ENCODE measurements around the gene PACRG.
A peak's percentile ranks its signal among the peaks of the same experiment; 100 is the strongest.

PACRG gene

DNA sequence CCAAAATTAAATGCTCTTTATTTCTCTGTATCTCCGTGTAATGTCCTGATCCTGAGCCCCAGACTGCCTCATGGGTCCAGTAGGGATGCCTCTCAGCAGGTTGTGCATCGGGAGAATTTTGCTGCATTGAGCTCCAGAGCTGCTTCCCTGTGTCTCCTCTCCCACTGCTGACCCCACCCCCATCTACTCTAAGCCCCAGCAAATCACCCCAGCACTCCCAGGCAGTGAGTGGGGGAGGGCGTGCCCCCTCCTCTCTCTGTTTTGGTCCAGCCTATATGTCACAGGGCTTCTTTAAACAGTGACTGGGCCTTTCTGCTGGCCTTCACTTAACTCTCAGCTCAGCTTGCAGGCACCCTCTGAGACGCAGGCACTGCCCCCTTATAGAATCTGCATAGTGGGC, 458.0 kb downstream of the PACRG start:
- DNase-seq = no peak

DNA sequence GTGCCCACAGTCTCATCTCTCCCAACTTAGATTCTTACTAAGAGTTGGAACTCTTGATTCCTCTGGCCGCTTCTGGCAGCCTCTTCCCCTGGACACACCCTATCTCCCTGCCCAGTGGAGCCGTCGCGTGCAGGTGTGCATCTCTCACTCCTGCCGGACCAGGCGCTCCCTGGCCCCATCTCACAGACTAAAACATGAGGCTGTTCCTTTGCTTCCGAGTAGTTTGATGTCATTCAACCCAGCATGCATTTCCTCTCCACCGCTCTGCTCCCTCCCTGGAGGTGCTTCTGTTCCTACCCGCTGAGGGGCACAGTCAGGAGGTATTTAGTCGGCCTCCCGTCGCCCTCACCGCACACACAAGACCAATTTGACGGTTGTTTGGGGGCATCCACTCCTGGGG, 458.8 kb downstream of the PACRG start:
- no peak for DNase-seq

DNA sequence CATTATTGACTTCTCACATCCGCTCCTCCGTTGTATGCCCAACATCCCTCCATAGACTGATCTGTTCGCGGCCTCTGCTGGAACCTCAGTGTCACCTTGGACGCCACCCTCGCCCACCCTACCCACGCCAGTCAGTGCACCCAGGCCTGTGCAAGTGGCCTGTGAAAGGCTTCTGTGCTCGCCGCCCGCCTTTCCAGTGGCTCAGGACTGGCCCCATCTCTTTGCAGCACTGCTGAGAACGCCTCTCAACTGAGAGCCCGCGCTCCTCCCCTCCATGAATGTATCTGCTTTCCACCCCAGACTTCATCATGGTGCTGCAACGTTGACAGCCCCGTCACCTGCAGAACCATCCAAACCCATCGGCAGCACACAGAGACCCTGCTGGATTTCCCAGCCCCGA, 459.4 kb downstream of the PACRG start:
- DNase-seq = no peak

DNA sequence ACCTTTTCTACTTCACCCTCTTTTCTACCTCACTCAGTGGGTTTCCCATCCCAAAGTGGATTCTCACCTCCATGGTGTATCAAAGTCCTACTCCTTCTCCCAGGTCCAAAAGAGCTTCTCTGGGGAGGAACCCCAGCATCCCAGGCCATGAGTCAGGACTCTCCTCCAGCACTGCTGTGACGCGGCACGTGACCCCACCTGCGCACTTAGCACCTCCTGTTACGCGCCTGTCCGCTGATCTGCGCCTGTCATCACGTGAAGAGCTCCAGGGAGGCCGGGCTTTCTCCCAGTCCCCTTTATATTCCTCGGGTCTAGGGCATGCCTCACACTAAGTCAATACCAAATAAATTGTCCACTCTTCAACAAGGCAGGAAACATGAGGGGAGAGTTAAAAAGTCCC, 459.8 kb downstream of the PACRG start:
- no peak for DNase-seq

- no peak for DNase-seq
Observed at GRCh38 chr6:163188746-163189145, 461.0 kb downstream of the PACRG start.

GRCh38 chr6:163189609-163190008, 461.8 kb downstream of the PACRG start:
- no peak for DNase-seq

DNA sequence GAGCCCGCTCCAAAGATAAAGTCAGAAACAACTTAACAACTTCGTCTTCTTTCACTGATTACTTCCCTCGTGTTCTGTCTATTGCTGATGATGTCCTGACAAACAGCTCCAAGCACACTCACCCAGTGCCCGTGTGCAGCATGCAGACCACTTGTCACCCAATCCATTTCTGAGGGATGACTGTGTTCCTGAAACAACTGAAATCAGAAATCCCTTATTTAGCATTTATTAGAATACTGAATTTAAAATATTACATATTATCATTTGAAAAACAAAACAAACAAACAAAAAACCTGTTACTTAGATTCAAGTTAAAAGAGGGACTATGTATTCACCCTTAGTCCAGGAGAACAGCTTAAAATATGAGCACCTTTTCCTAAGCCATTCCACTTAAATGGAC, 463.0 kb downstream of the PACRG start:
- DNase-seq = no peak

DNA sequence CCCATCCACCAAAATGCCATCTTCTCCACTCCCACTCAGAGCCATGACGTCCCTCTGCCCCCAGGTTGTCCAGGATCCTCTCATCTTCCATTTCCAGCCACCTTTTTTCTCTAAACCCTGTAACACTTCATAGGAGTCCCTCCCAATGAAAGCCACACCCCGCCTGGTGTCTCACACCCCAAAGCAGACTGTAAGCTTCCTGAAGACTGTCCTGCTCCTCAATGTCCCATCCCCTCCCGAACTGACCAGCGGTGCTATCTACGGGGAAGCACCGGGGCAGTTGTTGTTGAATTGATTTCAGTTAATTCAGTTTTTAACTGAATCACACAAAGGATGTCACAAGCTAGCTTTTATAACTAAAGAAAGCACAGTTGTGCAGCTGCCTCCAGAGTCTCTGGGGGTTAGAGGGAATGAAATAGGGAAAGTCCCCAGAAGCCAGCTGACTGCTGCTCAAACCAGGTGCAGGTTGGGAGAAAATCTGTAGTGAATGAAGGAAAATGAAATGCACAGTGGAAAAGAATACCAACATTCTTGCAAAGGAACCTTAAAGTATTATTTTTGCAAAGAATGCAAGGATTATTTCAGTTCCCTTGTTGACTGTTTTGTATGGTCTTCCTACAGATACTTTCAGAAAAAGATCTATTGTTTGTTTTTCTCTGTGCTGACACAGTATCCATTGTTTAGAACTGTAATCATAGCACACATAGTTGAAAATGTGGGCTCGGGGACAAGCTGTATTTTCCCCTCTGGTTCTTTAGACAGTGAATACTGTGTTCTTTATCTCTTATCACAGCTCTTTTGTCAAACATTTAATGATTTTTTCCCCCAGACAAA, 464.1 kb downstream of the PACRG start:
- no peak for DNase-seq

DNA sequence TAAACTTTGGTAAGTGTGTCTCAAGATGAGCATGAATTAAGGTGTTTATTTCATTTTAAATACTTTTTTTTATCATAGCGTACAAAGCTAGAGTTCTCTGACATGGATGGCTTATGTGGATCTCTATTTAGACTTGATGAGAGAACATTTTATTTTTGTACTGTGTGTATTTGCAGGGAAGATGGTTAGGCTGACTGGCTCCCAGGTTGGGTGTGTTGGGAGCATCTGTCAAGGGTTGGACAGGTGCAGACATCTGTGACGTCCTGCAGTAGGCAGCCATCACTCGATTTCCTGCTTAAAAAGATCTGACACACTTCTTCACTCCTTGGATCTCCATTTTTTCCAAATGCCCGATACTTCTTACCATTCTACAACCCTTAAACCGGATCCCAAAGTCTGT, 464.8 kb downstream of the PACRG start:
- DNase-seq = no peak

- DNase-seq = no peak
Observed at GRCh38 chr6:163193326-163193725, 465.6 kb downstream of the PACRG start.

DNA sequence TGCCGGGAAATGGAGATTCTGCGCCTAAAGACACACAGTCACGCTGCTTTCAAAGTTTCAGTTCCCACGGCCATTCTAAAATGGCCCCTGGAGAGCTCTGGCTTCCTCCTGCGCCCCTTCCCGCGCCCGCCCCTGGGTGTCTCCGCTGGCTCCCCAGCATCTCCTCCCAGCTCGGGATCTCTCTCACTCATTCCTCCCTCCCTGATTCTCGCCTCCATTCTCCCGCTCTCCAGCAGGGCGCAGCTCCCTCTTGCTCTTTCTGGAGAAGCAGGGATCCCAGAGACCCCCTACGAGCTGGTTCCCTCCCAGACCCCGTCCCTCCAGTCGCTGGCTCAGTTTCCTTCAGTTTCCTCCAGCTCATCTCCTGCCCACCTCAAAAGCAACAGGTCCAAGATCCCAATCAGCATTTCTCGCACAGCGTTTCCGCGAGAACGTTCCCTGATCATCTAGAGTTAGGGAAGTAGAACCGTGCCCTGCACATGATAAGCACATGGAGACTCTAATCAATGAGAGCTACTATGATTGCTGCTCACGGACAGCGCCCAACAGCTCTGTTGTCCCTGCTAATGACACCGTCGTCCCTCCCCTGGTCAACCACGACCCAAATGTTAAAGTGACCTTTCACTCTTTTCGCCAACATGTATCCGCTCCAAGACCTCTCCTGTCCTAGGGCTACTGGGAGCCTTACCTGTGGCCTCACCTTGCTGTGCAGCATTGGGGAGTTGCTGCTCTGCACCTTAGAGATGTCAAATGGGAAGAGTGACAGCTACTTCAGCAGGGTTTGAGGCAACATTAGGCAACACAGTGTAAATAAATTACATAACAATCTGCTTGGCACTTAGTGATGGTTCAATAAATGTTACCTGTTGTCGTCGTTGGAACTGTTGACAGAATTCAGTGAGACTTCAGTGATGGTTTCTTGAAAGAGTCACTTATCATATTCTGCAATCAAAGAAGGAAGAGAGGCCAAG, 468.2 kb downstream of the PACRG start:
- no peak for DNase-seq

DNA sequence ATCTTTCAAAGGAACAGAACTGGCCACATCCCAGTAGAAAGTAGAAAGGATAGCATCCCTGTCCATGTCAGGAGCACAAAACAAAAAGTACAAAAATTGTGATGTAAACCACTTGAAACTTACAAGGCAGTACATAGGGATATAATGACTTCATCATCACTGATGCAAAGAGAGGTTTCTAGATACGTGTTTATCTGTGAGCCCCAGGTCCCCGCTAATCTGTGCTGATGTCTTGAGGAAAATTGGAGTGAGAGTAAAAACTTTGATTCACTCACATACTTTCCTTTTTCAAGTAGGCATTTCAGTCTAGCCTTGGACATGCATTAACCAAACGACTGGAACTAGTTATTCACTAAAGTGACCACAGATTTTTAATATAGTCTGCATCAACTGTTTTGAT, 470.1 kb downstream of the PACRG start:
- no peak for DNase-seq

DNA sequence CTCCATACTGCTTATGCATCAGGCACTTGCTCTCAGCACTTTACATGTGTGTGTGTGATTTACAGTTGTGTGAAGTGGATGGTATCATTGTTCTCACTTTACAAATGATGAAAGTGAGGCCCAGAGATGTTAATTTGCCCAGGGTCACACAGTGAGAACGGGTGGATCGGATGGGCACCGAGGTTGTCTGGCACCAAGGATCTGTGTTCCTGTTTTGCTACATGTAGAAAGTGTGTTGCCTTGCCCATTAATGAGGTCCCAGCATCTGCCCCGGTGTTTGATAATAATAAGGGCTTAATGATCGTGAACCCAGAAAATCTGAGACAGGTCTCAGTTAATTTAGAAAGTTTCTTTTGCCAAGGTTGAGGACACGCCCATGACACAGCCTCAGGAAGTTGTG, 470.6 kb downstream of the PACRG start:
- no peak for DNase-seq

DNA sequence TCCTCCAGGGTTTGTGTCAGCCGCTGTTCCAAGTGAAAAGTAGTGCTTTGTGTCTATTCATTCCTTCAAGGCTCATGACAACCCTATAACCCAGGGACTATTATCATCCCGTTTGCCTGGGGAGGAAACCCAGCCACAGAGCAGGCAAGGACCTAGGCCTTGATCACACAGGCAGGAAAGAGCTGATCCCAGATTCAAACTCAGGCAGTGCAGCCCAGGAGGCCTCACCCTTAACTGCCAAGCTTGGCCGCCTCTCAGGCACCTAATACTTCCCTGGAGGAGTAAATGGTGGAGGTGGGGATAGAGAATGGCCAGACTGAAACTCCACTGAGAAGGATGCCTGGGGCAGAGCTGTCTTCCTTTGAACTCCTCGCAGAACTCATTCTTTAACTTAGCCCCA, 471.6 kb downstream of the PACRG start:
- DNase-seq = no peak

DNA sequence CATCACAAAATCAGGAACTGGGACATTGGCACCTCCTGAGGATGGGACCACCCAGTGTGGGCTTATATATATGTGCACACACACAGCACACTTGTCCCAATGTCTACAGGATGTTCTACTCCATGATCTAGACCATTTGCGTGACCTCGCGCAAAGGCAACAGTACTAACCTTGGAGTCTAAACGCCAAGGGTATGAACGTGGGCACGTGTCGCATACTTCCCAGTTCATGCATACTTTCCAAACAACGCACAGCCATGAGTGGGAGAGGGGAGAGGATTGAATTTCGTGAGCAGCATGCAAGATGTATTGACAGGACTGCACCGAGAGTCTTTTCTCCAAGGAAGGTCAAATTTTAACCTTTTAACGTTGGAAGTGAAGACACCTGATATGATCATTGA, 472.5 kb downstream of the PACRG start:
- DNase-seq = no peak

- DNase-seq = no peak
Observed at GRCh38 chr6:163200694-163201093, 472.9 kb downstream of the PACRG start.

GRCh38 chr6:163201855-163202254, 474.1 kb downstream of the PACRG start:
- no peak for DNase-seq

- DNase-seq = no peak
Observed at GRCh38 chr6:163206196-163206595, 478.4 kb downstream of the PACRG start.

GRCh38 chr6:163207431-163208383, 479.9 kb downstream of the PACRG start:
- peak; percentile 35 for DNase-seq

- no peak for DNase-seq
Observed at GRCh38 chr6:163209005-163209404, 481.2 kb downstream of the PACRG start.

DNA sequence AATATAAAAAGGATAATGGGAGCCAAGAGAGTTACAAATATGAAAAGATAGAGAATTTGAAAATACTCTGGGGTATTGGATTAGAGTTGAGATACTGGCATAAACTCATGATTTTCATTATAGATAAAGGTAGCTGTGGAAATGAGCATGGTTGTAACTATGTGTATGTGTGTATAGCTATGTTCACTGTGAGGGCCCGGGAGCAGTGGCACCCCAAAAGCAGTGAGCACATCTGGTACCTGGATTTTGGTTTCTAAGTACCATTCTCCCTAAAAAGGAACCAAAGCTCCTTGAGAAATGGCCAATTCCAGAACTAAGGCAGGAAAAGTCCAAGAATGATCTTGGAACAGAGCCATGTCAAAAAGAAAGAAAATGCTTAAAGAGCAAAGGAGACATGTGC, 484.3 kb downstream of the PACRG start:
- DNase-seq = no peak

- DNase-seq = no peak
Observed at GRCh38 chr6:163214259-163214658, 486.5 kb downstream of the PACRG start.

DNA sequence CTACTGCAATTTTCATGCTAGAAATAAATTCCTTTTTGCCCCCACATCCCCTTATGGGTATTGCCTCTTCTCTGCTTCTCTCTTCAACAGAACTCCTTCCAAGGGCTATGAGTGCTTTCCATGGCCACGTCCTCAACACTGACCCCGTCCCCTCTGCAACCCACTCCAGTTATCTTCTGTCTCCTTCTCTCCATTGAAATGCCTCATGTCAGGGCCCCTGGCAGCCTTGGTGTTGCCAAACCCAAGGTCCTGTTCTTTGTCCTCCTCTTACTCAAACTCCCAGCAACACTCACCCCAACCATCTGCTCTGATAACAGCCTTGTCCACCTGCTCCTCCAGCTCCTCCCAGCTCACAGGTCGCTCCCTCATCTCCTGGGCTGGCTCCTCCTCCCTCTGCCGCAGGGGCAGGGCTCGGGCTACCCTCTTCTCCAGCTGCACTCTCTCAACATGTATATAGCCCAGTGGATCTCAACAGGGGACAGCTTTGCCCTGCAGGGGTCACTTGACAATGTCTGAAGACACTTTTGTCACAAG, 490.7 kb downstream of the PACRG start:
- DNase-seq = no peak
